ENCODE measurements around the gene HHIPL2.
"Not testable (repeated sequence)": the region's sequence is repeated elsewhere in the genome, so short reads cannot be mapped to it uniquely, and the experiment has no call there.

Gene HHIPL2

DNA sequence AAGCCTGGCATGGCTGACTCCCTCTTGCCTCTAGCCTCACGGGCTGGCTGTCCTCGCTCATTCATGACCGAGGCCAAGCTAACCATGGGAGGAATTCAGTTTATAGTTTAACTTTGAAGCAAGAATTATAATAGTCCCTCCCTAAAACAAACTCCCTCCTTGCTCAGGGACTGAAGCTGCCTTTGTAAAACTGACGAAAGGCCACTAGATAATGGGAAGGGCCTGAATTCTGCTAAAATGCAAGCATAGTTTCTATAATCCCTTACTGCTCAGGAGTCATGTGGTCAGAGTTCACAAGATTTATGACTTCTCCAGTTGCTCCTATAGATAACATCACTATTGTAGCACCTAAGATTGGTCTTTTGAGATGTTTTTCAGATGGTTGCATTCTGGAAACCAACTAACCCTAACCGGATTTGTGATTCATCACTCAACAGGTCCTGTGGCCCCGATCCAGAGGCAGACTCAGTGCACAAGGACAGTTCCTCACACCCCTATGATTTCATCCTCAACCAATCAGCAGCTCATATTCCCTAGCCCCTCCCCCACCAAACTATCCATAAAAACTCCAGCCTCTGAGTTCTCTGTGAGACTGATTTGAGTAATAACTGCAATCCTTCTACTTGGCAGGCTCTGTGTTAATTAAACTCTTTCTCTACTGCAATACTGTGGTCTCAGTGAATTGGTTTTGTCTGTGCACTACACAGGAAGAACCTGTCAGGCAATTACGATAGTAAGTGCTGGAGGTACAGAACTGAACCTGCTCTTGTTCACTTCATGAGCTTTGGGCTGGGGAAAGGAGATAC lies 26.4 kb downstream of the HHIPL2 start:
- TF ChIP-seq, protein P1, sequence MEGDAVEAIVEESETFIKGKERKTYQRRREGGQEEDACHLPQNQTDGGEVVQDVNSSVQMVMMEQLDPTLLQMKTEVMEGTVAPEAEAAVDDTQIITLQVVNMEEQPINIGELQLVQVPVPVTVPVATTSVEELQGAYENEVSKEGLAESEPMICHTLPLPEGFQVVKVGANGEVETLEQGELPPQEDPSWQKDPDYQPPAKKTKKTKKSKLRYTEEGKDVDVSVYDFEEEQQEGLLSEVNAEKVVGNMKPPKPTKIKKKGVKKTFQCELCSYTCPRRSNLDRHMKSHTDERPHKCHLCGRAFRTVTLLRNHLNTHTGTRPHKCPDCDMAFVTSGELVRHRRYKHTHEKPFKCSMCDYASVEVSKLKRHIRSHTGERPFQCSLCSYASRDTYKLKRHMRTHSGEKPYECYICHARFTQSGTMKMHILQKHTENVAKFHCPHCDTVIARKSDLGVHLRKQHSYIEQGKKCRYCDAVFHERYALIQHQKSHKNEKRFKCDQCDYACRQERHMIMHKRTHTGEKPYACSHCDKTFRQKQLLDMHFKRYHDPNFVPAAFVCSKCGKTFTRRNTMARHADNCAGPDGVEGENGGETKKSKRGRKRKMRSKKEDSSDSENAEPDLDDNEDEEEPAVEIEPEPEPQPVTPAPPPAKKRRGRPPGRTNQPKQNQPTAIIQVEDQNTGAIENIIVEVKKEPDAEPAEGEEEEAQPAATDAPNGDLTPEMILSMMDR (IDR thresholded peaks at IDR 0.05): no peak
- no peaks in the 10 kb centered on the region for H3K36me3 ChIP-seq
- no peak overlapping the region for H3K27ac ChIP-seq
- DNase-seq: no peak
- intact Hi-C loops (cut with DNase I; ENCODE audit: low total_unique reads): no loop called here
- no peaks in the 10 kb centered on the region for H3K9me3 ChIP-seq
- H3K27me3 ChIP-seq: no peaks in the 10 kb centered on the region
- no peak overlapping the region for H3K4me3 ChIP-seq
- no peaks in the 10 kb centered on the region for H3K4me1 ChIP-seq

DNA sequence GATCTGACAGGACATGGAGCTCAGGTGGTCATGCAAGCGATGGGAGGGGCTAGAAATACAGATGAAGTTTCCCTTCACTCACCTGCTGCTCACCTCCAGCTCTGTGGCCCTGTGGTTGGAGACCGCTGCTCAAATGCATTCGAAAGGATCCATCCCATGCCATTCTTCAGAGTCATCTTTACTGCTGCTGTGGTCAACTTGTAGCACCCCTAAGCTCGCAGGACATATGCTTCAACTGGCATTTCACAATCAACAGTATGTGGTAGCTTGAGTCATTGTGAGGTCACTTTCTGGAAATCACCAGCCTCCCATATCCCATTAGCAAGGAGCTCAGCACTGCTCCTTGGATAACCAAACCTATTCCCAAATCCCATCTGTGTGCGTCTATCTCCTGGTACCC lies 58.4 kb downstream of the HHIPL2 start:
- intact Hi-C loops (cut with DNase I; ENCODE audit: low total_unique reads); DNase-seq: not testable (repeated sequence)

DNA sequence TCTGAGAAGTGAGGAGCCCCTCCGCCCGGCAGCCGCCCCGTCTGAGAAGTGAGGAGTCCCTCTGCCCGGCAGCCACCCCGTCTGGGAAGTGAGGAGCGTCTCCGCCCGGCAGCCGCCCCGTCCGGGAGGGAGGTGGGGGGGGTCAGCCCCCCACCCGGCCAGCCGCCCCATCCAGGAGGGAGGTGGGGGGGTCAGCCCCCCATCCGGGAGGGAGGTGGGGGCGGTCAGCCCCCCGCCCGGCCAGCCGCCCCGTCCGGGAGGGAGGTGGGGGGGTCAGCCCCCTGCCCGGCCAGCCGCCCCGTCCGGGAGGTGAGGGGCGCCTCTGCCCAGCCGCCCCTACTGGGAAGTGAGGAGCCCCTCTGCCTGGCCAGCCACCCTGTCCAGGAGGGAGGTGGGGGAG lies 60.1 kb downstream of the HHIPL2 start:
- H3K4me1 ChIP-seq; H3K27ac ChIP-seq; H3K4me3 ChIP-seq; H3K27me3 ChIP-seq; DNase-seq; H3K9me3 ChIP-seq; H3K36me3 ChIP-seq; intact Hi-C loops (cut with DNase I; ENCODE audit: low total_unique reads): not testable (repeated sequence)

More for the DNA sequence above, 58.4 kb downstream of the HHIPL2 start:
- H3K27ac ChIP-seq, H3K4me3 ChIP-seq, H3K36me3 ChIP-seq, H3K9me3 ChIP-seq, H3K27me3 ChIP-seq, H3K4me1 ChIP-seq: not testable (repeated sequence)

DNA sequence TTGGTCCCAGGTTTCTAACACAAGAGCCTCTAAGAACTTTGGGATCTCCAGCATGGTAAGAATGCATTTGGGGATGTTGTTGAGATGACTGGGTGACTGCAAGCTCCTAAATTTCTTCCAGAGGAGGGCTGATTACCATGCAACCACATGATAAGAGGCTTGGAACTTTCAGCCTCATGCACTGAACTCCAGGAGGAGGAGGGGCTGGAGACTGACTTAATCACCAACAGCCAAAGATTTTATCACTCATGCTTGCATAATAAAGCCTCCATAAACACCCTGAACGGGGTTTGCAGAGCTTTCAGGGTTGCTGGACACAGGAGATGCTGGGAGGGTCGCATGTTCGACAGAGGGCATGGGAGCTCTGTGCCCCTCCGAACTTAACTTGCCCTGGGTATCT lies 63.9 kb downstream of the HHIPL2 start:
- intact Hi-C loops (cut with DNase I; ENCODE audit: low total_unique reads); H3K36me3 ChIP-seq; H3K4me3 ChIP-seq; H3K27me3 ChIP-seq; H3K4me1 ChIP-seq; H3K27ac ChIP-seq; DNase-seq; H3K9me3 ChIP-seq: not testable (repeated sequence)

DNA sequence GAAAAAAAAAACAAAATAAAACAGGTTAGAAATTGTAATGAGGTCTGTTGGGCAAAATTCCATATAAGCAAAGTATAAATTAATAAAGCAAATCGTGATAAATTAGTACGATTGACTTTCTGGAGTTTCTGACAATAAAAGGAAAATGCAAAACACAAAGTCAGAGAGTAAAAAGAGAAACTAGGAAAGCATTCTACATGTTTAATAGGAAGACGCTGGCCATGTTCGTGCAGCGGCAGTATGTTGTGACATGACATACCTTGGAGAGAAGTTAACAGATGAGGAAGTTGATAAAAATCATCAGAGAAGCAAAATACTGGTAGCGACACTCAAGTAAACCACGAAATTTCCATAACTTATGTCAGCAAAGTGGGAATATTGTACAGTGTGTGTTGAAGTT lies 68.3 kb downstream of the HHIPL2 start:
- H3K27ac ChIP-seq; DNase-seq; H3K4me3 ChIP-seq; H3K27me3 ChIP-seq; H3K4me1 ChIP-seq; intact Hi-C loops (cut with DNase I; ENCODE audit: low total_unique reads); H3K9me3 ChIP-seq; H3K36me3 ChIP-seq: not testable (repeated sequence)

DNA sequence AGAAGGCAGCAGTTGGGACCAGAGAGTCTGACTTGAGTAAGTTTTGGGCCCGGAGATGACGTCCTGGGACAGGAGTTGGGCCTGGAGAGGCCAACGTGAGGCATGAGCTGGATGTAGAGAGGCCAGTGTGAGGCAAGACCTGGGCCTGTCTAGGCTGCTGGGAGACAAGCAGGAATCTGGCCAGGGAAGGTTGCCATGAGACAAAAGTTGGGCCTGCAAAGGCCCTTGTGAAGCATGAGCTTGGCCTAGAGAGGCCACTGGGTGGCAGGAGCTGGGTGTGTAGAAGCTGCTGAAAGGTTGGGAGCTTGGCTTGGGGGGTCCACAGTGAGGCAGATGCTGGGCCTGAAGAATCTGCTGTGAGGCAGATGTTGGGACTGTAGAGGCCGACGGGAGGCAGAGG lies 71.5 kb downstream of the HHIPL2 start:
- DNase-seq; H3K9me3 ChIP-seq; H3K27me3 ChIP-seq; H3K36me3 ChIP-seq; intact Hi-C loops (cut with DNase I; ENCODE audit: low total_unique reads); H3K4me1 ChIP-seq; H3K4me3 ChIP-seq; H3K27ac ChIP-seq: not testable (repeated sequence)

DNA sequence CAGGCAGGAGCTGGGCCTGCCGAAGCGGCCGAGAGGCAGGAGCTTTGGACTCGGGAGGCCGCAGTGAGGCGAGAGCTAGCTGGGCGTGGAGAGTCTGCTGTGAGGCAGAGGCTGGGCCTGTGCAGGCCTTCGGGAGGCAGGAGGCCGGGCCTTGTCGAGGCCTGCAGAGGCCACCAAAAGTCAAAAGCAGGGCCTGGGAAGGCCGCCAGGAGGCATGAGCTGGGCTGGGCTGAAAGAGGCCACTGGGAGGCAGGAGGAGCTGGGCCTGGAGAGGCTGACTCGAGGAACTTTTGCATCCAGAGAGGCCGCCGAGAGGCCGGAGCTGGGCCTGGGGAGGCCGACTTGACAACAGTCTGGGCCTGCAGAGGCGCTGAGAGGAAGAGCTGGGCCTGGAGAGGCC lies 74.2 kb downstream of the HHIPL2 start:
- H3K4me3 ChIP-seq; H3K27me3 ChIP-seq; H3K27ac ChIP-seq; intact Hi-C loops (cut with DNase I; ENCODE audit: low total_unique reads); DNase-seq; H3K9me3 ChIP-seq; H3K36me3 ChIP-seq; H3K4me1 ChIP-seq: not testable (repeated sequence)

DNA sequence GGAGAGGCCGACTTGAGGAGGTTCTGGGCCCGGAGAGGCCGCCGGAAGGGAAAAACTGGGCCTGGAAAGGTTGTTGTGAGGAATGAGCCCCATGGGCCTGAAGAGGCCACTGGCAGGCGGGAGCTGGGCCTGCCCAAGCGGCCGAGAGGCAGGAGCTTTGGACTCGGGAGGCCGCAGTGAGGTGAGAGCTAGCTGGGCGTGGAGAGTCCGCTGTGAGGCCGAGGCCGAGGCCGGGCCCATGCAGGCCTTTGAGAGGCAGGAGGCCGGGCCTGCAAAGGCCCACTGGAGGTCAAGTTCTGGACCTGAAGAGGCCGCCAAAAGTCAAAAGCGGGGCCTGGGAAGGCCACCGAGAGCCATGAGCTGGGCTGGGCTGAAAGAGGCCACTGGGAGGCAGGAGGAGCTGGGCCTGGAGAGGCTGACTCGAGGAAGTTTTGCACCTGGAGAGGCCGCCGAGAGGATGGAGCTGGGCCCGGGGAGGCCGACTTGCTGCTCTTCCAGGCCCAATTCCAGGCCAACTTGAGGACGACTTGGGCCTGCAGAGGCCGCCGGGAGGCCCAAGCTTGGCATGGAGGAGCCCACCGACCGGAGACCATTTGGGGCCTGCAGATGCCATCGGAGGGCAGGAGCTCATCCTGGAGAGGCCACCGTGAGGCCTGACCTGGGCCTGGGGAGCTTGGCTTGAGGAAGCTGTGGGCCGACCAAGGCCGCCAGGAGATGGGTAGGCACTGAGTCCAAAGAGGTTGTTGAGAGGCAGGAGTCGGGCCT lies 74.9 kb downstream of the HHIPL2 start:
- H3K4me1 ChIP-seq; H3K27me3 ChIP-seq; H3K4me3 ChIP-seq; H3K27ac ChIP-seq; H3K36me3 ChIP-seq; H3K9me3 ChIP-seq; DNase-seq; intact Hi-C loops (cut with DNase I; ENCODE audit: low total_unique reads): not testable (repeated sequence)
